Heart left ventricle (tissue), 13 donors: Measurements from ENCODE around the gene SYNGR2.

Source experiments
- POLR2A ChIP-seq, 2 donors: fragments of 450-650 bp; IDR thresholded peaks; one replicate each; pipeline ENCODE4 v1.6.1; 2017; ENCODE audit warnings: antibody characterized with exemption in 2 of 2, mild to moderate bottlenecking in 2 of 2, moderate library complexity in 2 of 2
- TF ChIP-seq, protein P1 (sequence below), 12 donors: fragments of 200-600 bp; sonication (generic) in 4 of 12; IDR thresholded peaks; one replicate each; pipeline versions ENCODE4 v1.5.0 to v1.8.0; 2018 to 2022; ENCODE audit warnings: antibody characterized with exemption in 12 of 12, mild to moderate bottlenecking in 5 of 12
- donor health status: ischemic (EF 13 %, LVEDD 7.1; RV severe dilation, severe dysfunction).
- donor health status: DM: no; HTN: yes; CAD: no.
- donor health status: DM: no; HTN: no; CAD: no.
- donor health status: ischemic (EF 25% LVEDD 6.9; RV normal size, moderate dysfunction).
- donor health status: ischemic (EF 25% LVEDD 5.7; RV mildly dilated, moderate dysfunction).
- donor health status: ischemic (EF 35%, LVEDD 5.7; RV mildly dilated, moderate dysfunction).
- donor health status: nonischemic (EF 11% LVEDD 7.7; RV severe dilation, severe dysfunction).
- donor health status: DM: yes; HTN: yes; CAD: no.
- donor health status: PGD.
- donor health status: ischemic (EF 29% LVEDD 5.4; RV normal size, mild dysfunction).
- donor health status: nonischemic (EF 23%, LVEDD 6.1; RV moderate dilation, normal function).

DNA sequence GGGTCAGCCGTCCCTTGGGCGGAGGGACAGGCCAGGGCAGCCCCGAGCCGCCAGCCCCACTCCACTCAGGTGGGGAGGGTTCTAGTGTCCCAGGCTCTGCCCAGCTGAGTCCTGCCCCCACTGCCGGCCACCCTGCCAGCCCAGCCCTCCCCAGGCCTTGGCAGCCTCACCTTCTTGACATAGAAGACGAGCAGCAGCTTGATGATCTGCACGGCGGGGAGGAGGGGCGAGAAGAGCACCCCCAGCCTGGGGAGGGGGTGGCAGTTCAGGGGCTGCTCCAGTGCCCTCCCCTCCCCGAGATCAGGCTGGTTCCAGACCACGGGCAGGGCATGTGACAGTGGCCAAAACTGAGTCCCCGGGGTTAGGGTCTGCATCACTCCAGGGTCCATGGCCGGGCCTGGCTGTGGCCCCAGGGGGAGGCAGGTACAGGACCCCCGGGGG is 49.6 kb upstream of the SYNGR2 start:
- TF ChIP-seq, protein P1, sequence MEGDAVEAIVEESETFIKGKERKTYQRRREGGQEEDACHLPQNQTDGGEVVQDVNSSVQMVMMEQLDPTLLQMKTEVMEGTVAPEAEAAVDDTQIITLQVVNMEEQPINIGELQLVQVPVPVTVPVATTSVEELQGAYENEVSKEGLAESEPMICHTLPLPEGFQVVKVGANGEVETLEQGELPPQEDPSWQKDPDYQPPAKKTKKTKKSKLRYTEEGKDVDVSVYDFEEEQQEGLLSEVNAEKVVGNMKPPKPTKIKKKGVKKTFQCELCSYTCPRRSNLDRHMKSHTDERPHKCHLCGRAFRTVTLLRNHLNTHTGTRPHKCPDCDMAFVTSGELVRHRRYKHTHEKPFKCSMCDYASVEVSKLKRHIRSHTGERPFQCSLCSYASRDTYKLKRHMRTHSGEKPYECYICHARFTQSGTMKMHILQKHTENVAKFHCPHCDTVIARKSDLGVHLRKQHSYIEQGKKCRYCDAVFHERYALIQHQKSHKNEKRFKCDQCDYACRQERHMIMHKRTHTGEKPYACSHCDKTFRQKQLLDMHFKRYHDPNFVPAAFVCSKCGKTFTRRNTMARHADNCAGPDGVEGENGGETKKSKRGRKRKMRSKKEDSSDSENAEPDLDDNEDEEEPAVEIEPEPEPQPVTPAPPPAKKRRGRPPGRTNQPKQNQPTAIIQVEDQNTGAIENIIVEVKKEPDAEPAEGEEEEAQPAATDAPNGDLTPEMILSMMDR (IDR thresholded peaks at IDR 0.05): no peak
- TF ChIP-seq POLR2A (IDR thresholded peaks at IDR 0.05): no peak
